ENCODE data around the gene MAP3K14.

Gene MAP3K14

GRCh38 chr17:45339646-45340605 is 23.1 kb upstream of the MAP3K14 start:
- DNase-seq = no peak

GRCh38 chr17:45338996-45339535 is 22.2 kb upstream of the MAP3K14 start:
- DNase-seq = no peak

DNA sequence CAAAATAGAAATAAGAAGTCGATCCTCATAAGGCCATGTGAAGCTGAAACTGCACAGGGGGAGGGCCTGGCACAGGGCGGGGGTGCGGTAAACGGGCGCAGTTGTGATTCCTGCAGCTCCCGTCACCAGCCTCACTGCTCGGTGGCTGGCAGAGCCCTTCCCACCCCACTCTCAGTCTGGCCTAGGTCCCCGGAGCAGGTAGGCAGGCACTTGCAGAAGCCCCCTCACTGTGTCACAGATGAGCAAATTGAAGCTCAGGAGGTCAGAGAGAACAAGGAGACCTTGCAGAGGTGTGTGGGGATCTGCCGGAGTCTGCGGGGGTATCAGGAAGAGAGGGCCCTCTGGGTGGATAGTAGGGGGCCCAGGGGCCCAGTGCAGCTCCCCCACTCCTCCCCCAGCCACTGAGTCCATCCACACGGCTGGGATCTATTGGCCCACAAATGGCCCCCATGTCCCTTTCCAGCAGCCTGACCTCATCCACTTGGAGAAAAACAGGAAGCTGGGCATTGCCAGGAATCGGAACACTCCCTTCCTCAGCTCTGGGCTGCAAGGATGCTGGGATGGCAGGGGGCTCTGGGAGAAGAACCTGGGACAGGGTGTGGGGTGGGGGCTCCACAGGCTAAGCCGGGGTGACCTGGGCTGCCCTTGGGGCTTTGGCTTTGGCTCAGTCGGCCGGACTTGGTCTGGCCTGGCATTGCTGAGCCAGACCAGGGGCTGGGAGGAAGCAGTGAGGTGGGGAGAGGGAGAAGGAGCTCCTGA is 21.4 kb upstream of the MAP3K14 start:
- DNase-seq = no peak

GRCh38 chr17:45336390-45337182 is 19.8 kb upstream of the MAP3K14 start:
- DNase-seq = no peak

DNA sequence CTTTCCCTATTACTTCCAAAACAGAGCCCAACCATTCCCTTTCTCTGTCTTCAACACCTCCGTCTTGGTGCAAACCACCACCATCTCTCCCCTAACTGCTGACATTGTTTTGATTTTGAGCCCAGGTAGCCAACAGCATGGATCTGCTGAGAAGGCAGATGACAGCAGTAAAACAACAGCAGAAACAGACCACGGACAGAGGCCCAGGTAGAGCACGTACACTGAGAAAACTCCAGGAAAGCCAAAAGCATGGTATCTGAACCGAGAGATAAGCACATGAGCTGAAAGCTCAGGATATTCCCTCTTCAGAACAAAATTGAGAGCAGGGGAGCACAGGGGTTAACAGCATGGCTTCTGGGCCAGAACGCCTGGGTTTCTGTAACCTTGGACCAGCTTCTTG is 18.9 kb upstream of the MAP3K14 start:
- no peak for DNase-seq

DNA sequence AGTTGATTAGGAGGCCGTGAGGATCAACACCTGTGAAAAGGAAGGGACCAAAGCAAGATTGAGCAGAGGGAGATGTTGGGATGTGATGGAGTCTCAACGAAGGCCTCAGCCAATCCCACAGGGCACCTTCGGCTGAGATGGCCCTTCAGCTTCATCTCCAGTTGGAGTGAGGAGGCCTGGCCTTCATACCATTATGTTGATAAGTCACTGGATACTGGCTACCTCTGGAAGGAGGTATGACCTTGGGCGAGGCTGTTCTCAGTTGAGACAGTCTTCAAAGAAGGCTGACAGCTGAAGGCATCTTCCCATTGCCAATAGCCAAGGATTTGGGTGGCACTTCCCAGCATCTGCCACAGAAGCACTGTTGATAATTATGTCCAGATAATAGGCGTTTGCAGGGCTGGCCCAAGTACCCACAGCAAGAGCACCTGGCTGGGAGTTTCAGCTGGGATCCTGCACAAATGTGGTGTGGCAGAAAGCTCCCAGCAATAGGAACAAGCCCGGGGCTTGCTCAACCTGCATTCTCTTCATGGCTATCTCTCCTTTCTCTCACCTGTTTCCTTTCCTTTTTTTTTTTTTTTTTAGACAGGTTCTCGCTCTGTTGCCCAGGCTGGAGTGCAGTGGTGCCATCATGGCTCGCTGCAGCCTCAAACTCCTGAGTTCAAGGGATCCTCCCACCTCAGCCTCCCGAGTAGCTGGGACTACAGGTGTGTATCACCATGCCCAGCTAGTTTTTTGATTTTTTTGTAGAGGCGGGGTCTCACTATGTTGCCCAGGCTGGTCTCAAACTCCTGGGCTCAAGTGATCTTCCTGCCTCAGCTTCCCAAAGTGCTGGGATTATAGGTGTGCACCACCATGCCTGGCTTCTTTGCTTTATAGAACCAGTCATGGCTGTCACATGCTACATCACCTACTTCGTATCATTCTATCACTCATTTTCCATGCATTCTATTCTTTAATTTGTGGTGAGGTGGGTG is 18.2 kb upstream of the MAP3K14 start:
- no peak for DNase-seq

DNA sequence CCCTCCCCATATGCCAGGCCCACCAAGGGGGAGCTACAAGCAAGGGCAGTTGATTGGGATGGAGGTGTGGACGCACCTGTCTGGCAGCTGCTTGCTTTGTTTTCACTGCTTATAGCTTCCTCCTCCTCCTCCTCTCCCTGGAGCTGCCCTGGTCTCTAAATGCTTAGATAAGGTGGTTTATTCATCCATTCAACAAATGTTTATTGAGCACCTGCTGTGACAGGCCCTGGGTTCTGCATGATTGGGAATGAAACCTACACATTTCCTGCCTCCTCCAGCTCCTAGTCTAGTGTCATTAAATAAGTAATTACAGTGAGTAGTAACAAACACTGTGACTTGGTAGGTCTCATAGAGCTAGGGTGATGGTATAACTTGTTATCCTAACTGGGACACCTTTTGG is 17.4 kb upstream of the MAP3K14 start:
- DNase-seq = no peak

GRCh38 chr17:45333702-45334092 is 16.9 kb upstream of the MAP3K14 start:
- DNase-seq = no peak

GRCh38 chr17:45332989-45333701 is 16.3 kb upstream of the MAP3K14 start:
- peak in 2 of 58 donors; percentile 15 to 40 for DNase-seq

DNA sequence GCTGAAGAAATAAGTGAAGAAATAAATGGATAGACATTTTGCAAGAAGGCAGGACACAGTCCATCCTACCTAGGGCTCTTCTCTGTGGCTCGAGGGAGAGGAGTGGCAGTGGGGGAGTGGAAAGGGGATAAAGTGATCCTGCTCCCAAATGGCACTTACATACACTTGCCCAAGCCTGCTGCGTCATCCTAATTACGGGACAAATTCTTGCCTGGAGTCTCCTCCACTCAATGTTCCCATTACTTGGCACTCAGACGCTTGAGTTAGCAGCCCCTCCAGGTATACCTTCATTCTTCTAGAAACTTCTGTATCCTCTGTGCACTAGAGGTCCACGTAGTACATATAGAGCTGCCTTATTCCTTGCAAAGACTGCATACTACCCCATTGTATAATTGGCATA is 15.7 kb upstream of the MAP3K14 start:
- no peak for DNase-seq

GRCh38 chr17:45326626-45327025 is 9.8 kb upstream of the MAP3K14 start:
- DNase-seq = no peak

DNA sequence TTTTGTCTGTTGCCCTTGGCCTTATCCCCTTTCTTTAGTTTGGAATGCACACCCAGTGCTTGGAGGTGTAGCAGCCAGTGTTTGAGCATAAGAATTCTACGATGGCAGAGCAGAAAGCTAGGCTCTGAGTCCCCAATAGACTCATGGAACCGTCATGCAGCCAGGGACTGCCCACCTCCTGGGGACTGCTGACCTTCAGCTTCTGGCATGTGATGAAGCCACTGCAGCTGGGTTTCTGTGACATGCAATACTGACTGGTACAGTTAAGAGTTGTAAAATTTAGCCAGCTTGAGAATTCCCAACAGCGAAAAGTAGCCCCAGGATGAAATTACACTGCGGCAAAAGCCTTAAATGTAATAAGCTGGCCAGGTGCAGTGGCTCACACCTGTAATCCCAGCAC is 9.0 kb upstream of the MAP3K14 start:
- DNase-seq = no peak

- no peak for DNase-seq
Observed at GRCh38 chr17:45324336-45324735, 7.5 kb upstream of the MAP3K14 start.

DNA sequence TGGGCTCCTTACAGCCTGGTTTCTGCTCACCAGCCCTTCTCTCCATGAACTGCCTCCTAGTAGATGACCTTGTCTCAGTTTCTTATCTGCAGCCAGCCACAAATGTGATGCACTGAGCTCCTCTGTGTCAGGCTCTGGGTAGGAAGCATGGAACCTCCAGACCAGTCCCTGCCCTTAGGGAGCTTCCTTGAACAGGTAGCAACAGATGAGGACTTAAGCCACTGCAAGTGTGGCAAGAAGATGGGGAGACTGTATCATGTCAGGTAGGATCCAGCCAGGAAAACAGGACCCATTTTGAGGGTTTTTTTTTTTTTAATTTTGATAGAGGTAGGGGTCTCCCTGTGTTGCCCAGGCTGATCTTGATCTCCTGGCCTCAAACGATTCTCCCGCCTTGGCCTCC is 5.3 kb upstream of the MAP3K14 start:
- no peak for DNase-seq

DNA sequence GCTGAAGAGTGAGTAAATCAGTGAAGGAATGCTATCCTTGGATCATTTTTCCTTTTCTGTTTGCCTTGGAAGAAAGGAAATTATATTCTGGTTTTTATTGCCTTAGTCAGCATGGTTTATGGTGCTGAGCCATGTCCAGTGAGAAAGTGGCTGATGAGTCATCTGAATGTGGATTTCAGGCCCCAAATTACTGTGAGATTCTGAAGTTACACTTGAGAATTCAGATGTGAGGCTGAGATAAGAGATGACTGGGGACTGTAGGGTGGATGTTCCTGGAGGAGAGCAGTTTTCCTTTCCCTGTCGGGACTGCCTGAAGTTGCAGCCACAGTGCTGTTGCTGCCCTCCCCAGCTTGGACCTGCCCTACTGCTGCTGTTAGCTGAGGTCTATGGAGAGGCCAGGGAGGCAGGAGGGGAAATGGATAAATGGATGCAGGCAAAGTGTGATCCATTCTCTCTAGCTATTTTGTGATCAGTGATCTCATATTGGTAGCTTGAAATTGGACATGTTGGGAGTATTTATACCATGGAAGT is 4.2 kb upstream of the MAP3K14 start:
- DNase-seq = peak in 1 of 58 donors; percentile 16

- no peak for DNase-seq
Observed at GRCh38 chr17:45320349-45320930, 3.6 kb upstream of the MAP3K14 start.

GRCh38 chr17:45319239-45319703 is 2.5 kb upstream of the MAP3K14 start:
- peak in 16 of 58 donors; percentile 16 to 80 (median 31) for DNase-seq

DNA sequence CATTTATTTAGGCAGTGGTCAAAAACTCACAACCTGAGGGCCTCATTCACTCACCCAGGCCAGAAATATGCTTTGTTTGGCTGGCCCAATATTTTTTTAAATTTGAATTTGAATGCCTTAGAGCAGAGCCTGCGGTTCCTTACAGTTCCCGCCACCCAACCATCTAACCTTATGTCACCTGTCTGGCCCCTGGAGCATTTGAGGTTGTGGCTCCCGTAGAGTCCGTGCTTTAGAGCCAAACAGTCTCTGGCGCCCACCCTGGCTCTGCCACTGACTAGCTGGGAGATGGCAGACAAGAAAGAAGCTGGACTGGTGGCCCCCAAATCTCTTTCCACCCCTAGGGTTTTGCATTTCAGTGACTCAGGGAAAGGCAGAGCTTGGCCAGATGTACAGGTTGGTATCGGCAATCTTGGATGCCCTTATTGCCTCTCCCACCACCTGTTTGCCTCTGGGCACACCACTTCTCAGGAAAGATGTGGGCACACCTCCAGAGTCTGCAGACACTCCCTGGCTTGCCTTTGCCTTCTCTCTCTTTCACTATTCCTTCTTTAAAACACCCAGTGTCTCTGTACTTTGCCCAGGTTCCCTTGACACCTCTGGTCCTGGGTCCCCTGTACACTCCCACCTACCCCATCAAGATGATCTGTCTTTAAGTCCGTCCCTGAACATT is 1.9 kb upstream of the MAP3K14 start:
- no peak for DNase-seq
